ENCODE results near the gene SGPP2. TPM values are rescaled to one million over a fixed set of nuclear protein-coding genes. Genes with fewer than 3 reads are reported as not detected.
A peak's percentile ranks its signal among the peaks of the same experiment; 100 is the strongest.
"Not testable (repeated sequence)": the region's sequence is repeated elsewhere in the genome, so short reads cannot be mapped to it uniquely, and the experiment has no call there.

SGPP2 gene
- total and polyA plus RNA-seq, 12 donors: 0.17 to 33.7 (median 12.4) TPM

DNA sequence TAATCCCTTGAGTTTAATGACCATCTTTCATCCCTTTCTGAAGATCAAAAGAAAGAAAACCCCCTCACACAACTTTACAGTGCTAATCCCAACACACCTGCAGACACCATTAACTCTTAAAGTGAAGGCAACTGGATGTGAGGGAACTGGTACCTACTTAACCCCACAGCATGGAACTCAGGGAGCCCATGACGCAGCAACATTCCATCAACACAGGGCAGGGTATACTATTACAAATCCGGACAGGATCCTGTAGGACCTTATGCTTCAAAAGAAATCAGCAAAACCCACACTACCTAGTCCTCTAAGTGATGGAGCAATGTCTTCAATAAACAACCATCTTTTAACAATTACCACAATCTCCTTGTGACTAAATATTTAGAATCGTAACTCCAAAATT lies 153.0 kb downstream of the SGPP2 start:
- Histone ChIP-seq H3K4me1 (replicated peaks in 1 of 2) (peaks cover 11 to 13% of the 10 kb centered on the region in 2 donors), H3K36me3 (replicated peaks in 1 of 2) (no peaks in the 10 kb centered on the region), H3K27ac (no peak overlapping the region), H3K4me3 (no peak overlapping the region), H3K27me3 (no peaks in the 10 kb centered on the region), H3K9me3 (replicated peaks in 1 of 3) (no peaks in the 10 kb centered on the region)
- TF ChIP-seq, protein P1, sequence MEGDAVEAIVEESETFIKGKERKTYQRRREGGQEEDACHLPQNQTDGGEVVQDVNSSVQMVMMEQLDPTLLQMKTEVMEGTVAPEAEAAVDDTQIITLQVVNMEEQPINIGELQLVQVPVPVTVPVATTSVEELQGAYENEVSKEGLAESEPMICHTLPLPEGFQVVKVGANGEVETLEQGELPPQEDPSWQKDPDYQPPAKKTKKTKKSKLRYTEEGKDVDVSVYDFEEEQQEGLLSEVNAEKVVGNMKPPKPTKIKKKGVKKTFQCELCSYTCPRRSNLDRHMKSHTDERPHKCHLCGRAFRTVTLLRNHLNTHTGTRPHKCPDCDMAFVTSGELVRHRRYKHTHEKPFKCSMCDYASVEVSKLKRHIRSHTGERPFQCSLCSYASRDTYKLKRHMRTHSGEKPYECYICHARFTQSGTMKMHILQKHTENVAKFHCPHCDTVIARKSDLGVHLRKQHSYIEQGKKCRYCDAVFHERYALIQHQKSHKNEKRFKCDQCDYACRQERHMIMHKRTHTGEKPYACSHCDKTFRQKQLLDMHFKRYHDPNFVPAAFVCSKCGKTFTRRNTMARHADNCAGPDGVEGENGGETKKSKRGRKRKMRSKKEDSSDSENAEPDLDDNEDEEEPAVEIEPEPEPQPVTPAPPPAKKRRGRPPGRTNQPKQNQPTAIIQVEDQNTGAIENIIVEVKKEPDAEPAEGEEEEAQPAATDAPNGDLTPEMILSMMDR (IDR thresholded peaks at IDR 0.05): no peak
- TF ChIP-seq POLR2A (IDR thresholded peaks at IDR 0.05): no peak
- WGBS, 4 donors: 65 to 96% (median 80%) methylated on average over 3 of the region's 3 CpGs
- DNase-seq: no peak
- intact Hi-C loops (cut with DNase I): no loop called here

DNA sequence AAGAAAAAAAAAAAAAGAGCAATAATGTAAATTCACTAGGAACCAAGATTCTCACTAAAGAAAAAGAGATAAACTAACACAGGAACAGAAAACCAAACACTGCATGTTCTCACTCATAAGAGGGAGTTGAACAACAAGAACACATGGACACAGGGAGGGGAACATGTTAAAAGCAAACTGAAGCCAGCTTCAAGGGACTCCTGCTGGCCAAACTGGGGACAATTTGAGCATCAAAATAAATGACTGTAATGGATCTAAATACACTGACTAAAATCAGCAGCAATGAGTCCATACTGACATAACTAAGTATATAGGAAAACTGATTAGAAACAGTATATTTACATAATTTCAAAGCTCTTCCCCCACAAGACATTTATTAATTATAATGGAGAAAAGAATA lies 158.6 kb downstream of the SGPP2 start:
- Histone ChIP-seq H3K4me1 (replicated peaks in 1 of 2) (no peaks in the 10 kb centered on the region), H3K9me3 (replicated peaks in 1 of 3) (no peaks in the 10 kb centered on the region), H3K4me3 (no peak overlapping the region), H3K27ac (no peak overlapping the region), H3K27me3 (no peaks in the 10 kb centered on the region), H3K36me3 (replicated peaks in 1 of 2) (no peaks in the 10 kb centered on the region)
- intact Hi-C loops (cut with DNase I): no loop called here
- no peak for DNase-seq
- TF ChIP-seq, protein P1 (IDR thresholded peaks at IDR 0.05): peak in 3 of 6 experiments; percentile 7 to 28 (median 11)
- no peak for TF ChIP-seq POLR2A (IDR thresholded peaks at IDR 0.05)

DNA sequence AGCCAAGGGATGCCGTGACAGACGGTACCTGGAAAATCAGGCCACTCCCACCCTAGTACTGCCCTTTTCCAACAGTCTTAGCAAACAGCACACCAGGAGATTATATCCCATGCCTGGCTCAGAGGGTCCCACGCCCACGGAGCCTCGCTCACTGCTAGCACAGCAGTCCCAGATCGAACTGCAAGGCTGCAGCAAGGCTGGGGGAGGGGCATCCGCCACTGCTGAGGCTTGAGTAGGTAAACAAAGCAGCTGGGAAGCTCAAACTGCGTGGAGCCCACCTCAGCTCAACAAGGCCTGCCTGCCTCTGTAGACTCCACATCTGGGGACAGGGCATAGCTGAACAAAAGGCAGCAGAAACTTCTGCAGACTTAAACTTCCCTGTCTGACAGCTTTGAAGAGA lies 160.2 kb downstream of the SGPP2 start:
- H3K27me3 ChIP-seq; H3K27ac ChIP-seq; H3K36me3 ChIP-seq (replicated peaks in 1 of 2); intact Hi-C loops (cut with DNase I); DNase-seq; H3K9me3 ChIP-seq (replicated peaks in 1 of 3); H3K4me1 ChIP-seq (replicated peaks in 1 of 2); H3K4me3 ChIP-seq: not testable (repeated sequence)
- WGBS, 4 donors: 93 to 99% (median 96%) methylated on average over 8 of the region's 8 CpGs

DNA sequence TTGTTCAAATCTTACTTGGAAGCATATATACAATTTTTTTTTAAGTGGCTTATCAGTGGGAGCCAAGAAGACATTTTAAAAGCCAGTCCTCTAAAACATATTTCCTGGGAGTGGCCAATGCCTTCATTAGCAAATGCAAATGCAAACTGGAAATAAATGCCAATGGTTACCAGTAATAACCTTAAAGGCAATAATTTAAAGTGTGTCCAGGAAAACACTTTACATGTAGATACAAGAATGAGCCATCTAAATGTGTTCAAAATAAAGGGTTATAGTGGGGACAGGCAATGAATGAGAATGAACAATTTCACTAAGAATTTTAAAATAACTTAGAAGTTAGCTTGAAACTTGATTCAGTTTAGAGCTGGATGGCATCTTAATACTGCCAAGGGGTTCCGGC lies 167.3 kb downstream of the SGPP2 start:
- H3K36me3 ChIP-seq (replicated peaks in 1 of 2): peaks cover 0 to 7% of the 10 kb centered on the region in 2 donors
- H3K4me1 ChIP-seq (replicated peaks in 1 of 2): no peaks in the 10 kb centered on the region
- no peaks in the 10 kb centered on the region for H3K27me3 ChIP-seq
- no peak overlapping the region for H3K4me3 ChIP-seq
- DNase-seq: no peak
- no peak for TF ChIP-seq POLR2A (IDR thresholded peaks at IDR 0.05)
- TF ChIP-seq, protein P1 (IDR thresholded peaks at IDR 0.05): no peak
- WGBS, 4 donors: 97 to 100% (median 98%) methylated on average over 1 of the region's 1 CpG
- no peaks in the 10 kb centered on the region for H3K9me3 ChIP-seq (replicated peaks in 1 of 3)
- H3K27ac ChIP-seq: no peak overlapping the region
- intact Hi-C loops (cut with DNase I): no loop called here

DNA sequence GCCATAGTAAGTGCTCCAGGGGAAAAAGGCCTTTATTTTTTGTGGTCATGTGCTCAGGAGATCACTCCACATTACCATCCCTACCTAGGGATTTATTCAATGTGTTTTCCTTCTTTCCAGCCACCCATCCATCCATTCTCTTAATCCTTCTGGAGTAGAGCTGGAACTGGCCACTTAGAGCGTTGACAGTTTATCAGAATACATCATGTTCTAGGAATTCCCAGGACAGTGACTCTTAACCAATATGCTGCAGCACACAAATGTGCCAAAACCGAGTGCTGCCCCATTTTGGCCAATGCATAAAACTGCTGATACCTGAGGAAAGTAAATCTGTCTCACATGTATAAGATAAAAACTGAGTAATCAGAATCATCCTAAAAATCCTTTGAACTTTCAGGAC lies 167.8 kb downstream of the SGPP2 start:
- Histone ChIP-seq H3K4me1 (replicated peaks in 1 of 2) (no peaks in the 10 kb centered on the region), H3K27me3 (no peaks in the 10 kb centered on the region), H3K27ac (no peak overlapping the region), H3K36me3 (replicated peaks in 1 of 2) (peaks cover 0 to 9% of the 10 kb centered on the region in 2 donors), H3K9me3 (replicated peaks in 1 of 3) (no peaks in the 10 kb centered on the region), H3K4me3 (no peak overlapping the region)
- no peak for DNase-seq
- intact Hi-C loops (cut with DNase I): no loop called here
- 76 to 88% (median 81%) methylated on average over 2 of the region's 2 CpGs for WGBS, 4 donors
- TF ChIP-seq POLR2A (IDR thresholded peaks at IDR 0.05): no peak
- TF ChIP-seq, protein P1 (IDR thresholded peaks at IDR 0.05): no peak

Measured in adrenal gland (tissue), 12 donors.